GM18519 (cell line): ENCODE measurements around the gene PFAS.

Source experiments
- ATAC-seq: cut with Tn5 transposase; IDR thresholded peaks from one replicate; pipeline ENCODE4 v1.9.1; 2021; ENCODE audit warnings: mild to moderate bottlenecking, moderate library complexity; ENCODE audit not compliant: unreplicated experiment, low FRiP score

Gene PFAS

DNA sequence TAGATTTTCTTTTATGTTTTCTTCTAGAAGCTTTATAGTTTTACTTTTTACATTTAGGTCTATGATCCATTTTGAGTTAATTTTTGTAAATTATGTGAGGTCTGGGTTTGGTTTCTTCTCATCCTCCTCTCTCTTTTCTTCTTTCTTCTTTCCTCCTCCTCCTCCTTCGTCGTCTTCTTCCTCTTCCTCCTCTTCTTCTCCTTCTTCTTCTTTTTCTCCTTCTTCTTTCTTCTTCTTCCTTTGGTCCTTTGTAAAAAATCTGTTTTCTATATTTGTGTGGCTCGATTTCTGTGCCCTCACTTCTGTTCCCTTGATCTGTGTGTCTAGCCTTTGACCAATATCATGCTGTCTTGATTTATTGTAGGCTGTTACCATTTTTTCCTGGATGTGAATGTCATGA lies 51.1 kb downstream of the PFAS start:
- no peak for ATAC-seq

DNA sequence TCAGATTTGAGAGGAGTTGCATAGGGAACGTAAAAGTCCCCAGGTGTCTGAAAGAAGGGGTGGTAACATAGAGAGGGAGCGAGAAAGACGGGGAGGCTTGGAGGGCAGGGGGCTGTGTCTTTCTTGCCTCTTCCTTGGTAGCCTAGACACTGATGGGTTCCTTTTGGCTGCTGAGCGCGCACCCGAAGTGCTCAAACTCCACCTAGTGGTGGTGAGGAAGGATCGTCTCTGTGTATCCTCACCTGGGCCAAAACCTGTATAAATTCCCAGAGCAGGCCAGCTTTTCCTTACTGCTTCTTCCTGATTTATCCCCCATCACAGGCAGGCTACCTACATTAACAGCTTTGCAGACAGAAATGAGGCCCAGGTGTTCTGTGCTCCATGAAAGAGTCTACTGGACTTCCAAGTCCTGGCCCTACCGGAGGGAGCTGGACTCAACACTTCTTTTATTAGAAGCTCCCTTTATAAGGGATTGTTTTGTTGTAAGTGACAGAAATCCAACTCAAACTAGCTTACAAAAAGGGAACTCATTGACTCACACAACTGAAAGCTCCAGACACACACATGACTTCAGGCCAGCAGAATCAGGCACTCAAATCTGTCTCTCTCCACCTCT lies 51.6 kb downstream of the PFAS start:
- no peak for ATAC-seq

DNA sequence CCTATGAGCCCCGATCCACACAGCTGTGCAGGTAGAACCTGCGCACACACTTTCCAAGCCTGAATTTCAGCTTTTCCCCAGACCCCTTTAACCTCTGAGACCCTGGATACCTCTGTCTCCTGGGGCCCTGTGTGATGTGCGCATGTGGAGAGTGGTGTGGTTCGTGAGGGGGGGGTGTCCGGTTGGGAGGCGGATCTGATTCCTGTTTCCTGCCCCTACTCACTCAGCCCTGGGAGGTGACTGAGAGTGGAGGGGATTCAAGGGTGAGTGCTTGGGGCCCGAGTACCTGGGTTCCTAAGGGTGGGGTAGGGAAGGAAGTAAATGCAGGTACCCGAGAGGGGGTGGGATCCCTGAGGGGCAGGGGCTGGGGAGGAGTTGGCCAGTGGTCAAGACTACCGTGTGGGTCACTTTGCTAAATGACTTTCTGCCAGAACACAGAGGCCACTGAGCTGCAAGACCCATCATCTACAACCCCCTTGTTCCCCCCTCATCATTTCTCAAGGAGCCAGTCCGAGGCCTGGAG lies 61.6 kb downstream of the PFAS start:
- ATAC-seq, result no peak

DNA sequence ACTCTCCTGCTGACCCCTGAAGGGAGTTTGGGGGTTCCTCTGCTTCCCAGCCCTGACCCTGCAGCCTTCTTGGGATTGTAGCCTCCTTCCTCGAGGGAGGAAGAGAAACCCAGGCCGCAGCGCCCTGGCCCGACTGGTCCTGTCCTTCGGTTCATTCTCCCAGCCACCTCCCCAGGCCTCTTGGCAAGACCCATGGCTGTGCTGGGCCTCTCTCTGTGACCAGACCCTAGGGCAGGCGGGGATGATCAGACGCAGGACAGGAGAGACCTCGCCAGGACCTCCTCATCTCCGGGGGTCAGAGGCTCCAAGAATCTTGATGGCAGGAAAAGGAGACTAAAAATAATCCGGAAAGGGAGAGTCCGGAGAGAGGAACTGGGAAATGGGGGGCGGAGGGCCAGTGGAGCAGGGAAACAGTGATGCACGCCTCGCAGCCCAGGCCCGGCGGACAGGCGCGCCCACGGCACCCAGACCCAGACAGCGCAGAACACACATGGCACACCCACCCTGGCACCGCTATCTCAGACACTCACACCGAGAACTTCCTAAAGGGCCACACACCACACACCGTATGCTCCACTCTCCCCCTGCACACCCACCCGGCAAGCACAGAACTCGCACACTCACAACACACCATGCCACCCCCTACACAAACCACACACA lies 62.2 kb downstream of the PFAS start:
- ATAC-seq, result no peak

DNA sequence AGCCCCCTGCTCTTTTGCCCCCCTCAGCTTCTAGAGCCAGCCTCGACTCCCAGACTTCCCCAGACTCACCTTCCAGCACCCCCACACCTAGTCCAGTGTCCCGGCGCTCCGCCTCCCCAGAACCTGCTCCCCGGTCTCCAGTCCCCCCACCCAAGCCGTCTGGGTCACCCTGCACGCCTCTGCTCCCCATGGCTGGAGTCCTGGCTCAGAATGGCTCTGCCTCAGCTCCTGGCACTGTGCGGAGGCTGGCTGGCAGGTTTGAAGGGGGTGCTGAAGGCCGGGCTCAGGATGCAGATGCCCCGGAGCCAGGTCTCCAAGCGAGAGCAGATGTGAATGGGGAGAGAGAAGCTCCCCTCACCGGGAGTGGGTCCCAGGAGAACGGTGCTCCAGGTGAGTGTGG lies 63.2 kb downstream of the PFAS start:
- no peak for ATAC-seq

DNA sequence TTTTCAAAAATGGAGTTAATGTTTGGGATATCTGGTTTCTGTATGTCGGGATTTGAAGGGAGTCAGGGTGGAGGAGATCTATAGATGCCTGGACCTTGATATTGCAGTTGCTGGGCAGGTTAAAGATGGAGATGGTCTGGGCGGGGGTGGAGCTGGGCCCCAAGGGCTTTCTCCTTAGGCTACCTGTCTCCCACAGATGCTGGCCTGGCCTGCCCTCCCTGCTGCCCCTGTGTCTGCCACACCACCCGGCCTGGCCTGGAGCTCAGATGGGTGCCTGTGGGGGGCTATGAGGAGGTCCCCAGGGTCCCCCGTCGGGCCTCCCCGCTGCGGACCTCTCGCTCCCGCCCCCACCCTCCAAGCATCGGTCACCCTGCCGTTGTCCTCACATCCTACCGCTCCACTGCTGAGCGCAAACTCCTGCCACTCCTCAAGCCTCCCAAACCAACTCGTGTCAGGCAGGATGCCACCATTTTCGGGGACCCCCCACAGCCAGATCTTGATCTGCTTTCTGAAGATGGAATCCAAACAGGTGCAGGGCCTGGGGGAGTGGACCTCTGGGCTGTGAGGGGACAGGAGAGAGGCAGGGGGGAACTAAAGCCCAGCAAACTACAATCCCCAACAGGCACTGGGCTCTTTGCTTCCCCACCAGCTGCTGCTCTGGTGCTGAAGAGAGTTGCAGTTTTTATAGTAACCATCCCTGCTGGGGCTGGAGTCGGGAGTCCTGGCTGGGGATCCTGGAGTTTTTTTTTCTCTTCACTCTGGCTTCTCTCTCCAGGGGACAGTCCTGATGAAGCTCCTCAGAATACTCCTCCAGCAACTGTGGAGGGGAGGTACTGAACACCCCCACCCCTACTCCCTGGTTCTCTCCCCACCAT lies 63.9 kb downstream of the PFAS start:
- no peak for ATAC-seq

DNA sequence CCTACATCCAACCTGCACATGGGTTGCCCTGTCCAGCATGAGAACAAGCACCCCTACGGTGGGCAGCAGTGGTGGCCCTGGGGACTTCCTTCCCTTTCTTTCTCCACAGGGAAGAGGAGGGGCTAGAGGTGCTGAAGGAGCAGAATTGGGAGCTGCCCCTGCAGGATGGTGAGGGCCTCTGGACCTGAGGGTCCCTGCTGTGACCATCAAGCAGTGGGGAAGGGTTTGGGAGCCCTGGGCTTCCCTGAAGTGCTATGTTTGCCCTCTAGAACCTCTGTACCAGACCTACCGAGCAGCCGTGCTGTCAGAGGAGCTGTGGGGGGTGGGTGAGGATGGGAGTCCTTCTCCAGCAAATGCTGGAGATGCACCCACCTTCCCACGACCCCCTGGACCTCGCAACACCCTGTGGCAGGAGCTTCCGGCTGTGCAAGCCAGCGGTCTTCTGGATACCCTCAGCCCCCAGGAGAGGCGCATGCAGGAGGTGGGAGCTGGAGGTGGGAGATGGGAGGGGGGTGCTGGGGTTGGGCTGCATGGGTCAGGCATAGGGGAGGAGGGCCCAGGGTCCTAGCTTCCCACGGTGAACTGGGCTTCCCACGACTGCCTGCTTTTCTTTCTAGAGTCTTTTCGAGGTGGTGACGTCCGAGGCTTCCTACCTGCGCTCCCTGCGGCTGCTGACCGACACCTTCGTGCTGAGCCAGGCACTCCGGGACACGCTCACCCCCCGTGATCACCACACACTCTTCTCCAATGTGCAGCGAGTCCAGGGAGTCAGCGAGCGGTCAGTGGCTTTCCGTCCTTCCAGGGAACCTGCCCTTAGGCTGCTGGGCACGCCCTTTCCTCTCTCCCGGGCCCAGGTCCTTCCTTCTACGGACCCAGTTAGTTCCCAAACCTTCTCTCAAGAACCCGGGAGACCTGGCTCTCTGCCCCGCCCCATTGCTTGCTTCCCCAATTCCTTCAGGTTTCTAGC lies 66.0 kb downstream of the PFAS start:
- ATAC-seq, result no peak

DNA sequence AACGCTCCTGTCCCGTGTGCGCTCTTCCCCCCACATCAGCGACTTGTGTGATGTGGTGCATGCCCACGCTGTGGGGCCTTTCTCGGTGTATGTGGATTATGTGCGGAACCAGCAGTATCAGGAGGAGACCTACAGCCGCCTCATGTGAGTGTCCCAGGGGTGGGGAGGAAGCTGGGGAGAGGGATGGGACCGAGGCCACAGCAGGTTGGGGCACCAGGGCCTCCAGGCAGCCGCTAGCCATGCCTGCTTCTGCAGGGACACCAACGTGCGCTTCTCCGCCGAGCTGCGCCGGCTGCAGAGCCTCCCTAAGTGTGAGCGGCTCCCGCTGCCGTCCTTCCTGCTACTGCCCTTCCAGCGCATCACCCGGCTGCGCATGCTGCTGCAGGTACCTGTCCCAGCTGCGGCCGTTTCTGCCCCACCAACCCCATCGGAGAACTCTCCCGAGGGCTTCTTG lies 66.7 kb downstream of the PFAS start:
- no peak for ATAC-seq

DNA sequence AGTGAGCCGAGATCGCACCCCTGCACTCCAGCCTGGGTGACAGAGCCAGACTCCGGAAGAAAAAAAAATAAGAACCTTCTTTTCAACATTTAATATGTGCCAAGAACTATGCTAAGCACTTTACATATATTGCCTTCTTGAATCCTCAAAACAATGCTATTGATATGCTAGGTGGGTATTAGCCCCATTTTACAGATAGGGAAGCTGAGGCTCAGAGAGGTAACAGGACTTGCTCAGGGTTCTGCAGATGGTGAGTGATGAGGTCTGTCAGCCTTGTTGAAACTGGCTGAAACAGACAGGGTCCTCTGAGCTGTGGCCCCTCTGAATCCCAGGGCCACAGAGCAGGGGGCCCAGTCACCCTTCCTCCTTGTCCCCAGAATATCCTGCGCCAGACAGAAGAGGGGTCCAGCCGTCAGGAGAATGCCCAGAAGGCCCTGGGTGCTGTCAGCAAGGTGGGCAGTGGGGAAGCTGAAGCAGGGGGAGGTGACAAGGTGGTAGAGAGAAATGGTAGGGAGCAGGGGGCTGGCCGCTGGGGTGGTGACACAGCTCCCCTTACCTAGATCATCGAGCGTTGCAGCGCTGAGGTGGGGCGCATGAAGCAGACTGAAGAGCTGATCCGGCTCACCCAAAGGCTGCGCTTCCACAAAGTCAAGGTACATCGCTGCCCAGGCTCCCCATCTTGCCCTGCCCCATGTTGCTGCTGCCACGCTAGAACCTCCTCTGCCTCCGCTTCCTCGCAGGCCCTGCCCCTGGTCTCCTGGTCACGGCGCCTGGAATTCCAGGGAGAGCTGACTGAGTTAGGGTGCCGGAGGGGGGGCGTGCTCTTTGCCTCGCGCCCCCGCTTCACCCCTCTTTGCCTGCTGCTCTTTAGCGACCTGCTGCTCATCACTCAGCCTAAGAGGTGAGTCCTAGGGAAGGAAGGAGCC lies 69.2 kb downstream of the PFAS start:
- ATAC-seq, result no peak
